Uterus (tissue), 2 donors: Measurements from ENCODE around the gene PRDM10.

Source experiments
- POLR2A ChIP-seq, 2 donors: fragments of 450-650 bp; IDR thresholded peaks; one replicate each; pipeline ENCODE4 v1.6.1; 2016; ENCODE audit warnings: antibody characterized with exemption in 2 of 2, mild to moderate bottlenecking in 1 of 2, moderate library complexity in 1 of 2
- TF ChIP-seq, protein P1 (sequence below), 4 experiments: fragments of 200-600 bp in 2 of 4; fragments of 450-650 bp in 2 of 4; sonication (generic) in 2 of 4; IDR thresholded peaks; one replicate each; pipeline ENCODE4 v1.5.1; 2016 to 2019; ENCODE audit warnings: antibody characterized with exemption in 4 of 4, mild to moderate bottlenecking in 2 of 4, moderate library complexity in 1 of 4

DNA sequence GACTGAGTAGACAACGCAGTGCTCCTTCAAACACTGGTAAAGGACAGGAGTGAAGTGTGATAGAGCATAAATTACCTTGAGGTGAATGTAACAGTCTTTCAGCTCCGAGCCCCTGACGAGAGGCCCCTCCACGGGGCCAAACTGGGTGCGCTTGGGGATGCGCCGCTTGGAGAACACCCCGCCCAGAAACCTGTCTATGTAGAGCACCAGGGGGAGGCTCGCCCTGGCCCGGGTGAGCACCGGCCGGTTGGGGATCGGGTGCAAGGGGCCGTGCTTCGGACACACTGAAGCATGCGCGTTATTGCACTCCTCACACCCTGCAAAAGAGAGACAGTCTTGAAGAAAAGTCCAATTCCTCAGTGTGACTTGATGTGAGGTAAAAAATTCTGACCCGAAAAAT, 57.9 kb downstream of the PRDM10 start:
- TF ChIP-seq, protein P1, sequence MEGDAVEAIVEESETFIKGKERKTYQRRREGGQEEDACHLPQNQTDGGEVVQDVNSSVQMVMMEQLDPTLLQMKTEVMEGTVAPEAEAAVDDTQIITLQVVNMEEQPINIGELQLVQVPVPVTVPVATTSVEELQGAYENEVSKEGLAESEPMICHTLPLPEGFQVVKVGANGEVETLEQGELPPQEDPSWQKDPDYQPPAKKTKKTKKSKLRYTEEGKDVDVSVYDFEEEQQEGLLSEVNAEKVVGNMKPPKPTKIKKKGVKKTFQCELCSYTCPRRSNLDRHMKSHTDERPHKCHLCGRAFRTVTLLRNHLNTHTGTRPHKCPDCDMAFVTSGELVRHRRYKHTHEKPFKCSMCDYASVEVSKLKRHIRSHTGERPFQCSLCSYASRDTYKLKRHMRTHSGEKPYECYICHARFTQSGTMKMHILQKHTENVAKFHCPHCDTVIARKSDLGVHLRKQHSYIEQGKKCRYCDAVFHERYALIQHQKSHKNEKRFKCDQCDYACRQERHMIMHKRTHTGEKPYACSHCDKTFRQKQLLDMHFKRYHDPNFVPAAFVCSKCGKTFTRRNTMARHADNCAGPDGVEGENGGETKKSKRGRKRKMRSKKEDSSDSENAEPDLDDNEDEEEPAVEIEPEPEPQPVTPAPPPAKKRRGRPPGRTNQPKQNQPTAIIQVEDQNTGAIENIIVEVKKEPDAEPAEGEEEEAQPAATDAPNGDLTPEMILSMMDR (IDR thresholded peaks at IDR 0.05) = no peak
- no peak for TF ChIP-seq POLR2A (IDR thresholded peaks at IDR 0.05)
